Esophagus muscularis mucosa (tissue), 4 donors: ENCODE measurements around the gene MAD2L1. TPM values are rescaled to one million over a fixed set of nuclear protein-coding genes. Genes with fewer than 3 reads are reported as not detected.

Experiments used
- DNase-seq: peaks from one replicate; pipeline ENCODE4 v3.0.0-alpha.2; 2017; ENCODE audit errors: extremely low spot score
- H3K27ac ChIP-seq, 4 donors: fragments of 200-600 bp; sonication (generic); replicated peaks in 1 of 4; 1 replicate in 3 of 4; 2 replicates in 1 of 4; pipeline ENCODE4 v1.5.1; 2016 to 2019; ENCODE audit warnings: mild to moderate bottlenecking in 1 of 4
- H3K27me3 ChIP-seq, 4 donors: fragments of 200-600 bp; sonication (generic); one replicate each; pipeline versions ENCODE4 v1.5.1 to v1.6.0; 2016 to 2019
- H3K36me3 ChIP-seq, 4 donors: fragments of 200-600 bp; sonication (generic); one replicate each; pipeline ENCODE4 v1.5.1; 2016 to 2019
- H3K4me1 ChIP-seq, 4 donors: fragments of 200-600 bp; sonication (generic); one replicate each; pipeline ENCODE4 v1.5.1; 2016 to 2019
- H3K4me3 ChIP-seq, 4 donors: fragments of 200-600 bp; sonication (generic); 1 replicate in 2 of 4; 2 replicates in 2 of 4; pipeline ENCODE4 v1.5.1; 2016 to 2019; ENCODE audit warnings: mild to moderate bottlenecking in 4 of 4, moderate library complexity in 1 of 4
- H3K9me3 ChIP-seq, 4 donors: fragments of 200-600 bp; sonication (generic); 1 replicate in 3 of 4; 2 replicates in 1 of 4; pipeline ENCODE4 v1.5.1; 2016 to 2019
- EP300 ChIP-seq: sonication (generic); formaldehyde crosslinking; IDR thresholded peaks from one replicate; pipeline ENCODE4 v1.6.1; 2017; ENCODE audit warnings: antibody characterized with exemption
- POLR2A ChIP-seq: fragments of 450-650 bp; IDR thresholded peaks from one replicate; pipeline ENCODE4 v1.6.1; 2017; ENCODE audit warnings: antibody characterized with exemption, moderate library complexity, mild to moderate bottlenecking, low read depth
- POLR2AphosphoS5 ChIP-seq, 2 donors: sonication (generic); formaldehyde crosslinking; IDR thresholded peaks; one replicate each; pipeline ENCODE4 v1.6.1; 2017; ENCODE audit warnings: antibody characterized with exemption in 2 of 2
- WGBS: methylation state at CpG from one replicate; pipeline ENCODE4 v1.1.5; 2018; 5-methylcytosine and 5-hydroxymethylcytosine counted together
- intact Hi-C: fragments of 100-400 bp; cut with DNase I; formaldehyde crosslinking; loops from one replicate; pipeline ENCODE4 v1.15.1; 2023
- total RNA-seq, 4 donors: library from RNA; depleted of rRNA; stranded (reverse); fragments of >200 nt; gene quantifications; one replicate each; pipeline versions ENCODE4 v1.1.0 to v1.2.1, GENCODE V29; 2016
- TF ChIP-seq, protein P1 (sequence below), 3 experiments: fragments of 200-600 bp in 2 of 3; fragments of 450-650 bp in 1 of 3; sonication (generic) in 2 of 3; IDR thresholded peaks; one replicate each; pipeline ENCODE4 v1.5.1; 2017 to 2019; ENCODE audit warnings: antibody characterized with exemption in 3 of 3, mild to moderate bottlenecking in 2 of 3, moderate library complexity in 1 of 3

MAD2L1 gene
- total RNA-seq, 4 donors from 2014 or later: under 0.01 to 2.1 (median 1.2) TPM

- TF ChIP-seq POLR2A: no peak
- TF ChIP-seq EP300: no peak
- TF ChIP-seq, protein P1, sequence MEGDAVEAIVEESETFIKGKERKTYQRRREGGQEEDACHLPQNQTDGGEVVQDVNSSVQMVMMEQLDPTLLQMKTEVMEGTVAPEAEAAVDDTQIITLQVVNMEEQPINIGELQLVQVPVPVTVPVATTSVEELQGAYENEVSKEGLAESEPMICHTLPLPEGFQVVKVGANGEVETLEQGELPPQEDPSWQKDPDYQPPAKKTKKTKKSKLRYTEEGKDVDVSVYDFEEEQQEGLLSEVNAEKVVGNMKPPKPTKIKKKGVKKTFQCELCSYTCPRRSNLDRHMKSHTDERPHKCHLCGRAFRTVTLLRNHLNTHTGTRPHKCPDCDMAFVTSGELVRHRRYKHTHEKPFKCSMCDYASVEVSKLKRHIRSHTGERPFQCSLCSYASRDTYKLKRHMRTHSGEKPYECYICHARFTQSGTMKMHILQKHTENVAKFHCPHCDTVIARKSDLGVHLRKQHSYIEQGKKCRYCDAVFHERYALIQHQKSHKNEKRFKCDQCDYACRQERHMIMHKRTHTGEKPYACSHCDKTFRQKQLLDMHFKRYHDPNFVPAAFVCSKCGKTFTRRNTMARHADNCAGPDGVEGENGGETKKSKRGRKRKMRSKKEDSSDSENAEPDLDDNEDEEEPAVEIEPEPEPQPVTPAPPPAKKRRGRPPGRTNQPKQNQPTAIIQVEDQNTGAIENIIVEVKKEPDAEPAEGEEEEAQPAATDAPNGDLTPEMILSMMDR (IDR thresholded peaks at IDR 0.05): no peak
- TF ChIP-seq POLR2AphosphoS5 (IDR thresholded peaks at IDR 0.05): no peak
- intact Hi-C loops: loop anchor here (2.0 to 10.0 kb wide), 4 partner anchors 422 to 739 kb away; partner anchors contain the start of gene PDE5A
- Histone ChIP-seq H3K4me1 (peaks cover 0 to 61% (median 47%) of the 10 kb centered on the region in 4 donors), H3K4me3 (no peak overlapping the region), H3K9me3 (no peaks in the 10 kb centered on the region), H3K27ac (peak overlapping the region in 1 of 4 donors; percentile 1), H3K36me3 (no peaks in the 10 kb centered on the region), H3K27me3 (no peaks in the 10 kb centered on the region)
- no peak for DNase-seq
- 41% methylated on average over 1 of the region's 1 CpG for WGBS
Observed at GRCh38 chr4:120051253-120051652, 15.4 kb downstream of the MAD2L1 start.

DNA sequence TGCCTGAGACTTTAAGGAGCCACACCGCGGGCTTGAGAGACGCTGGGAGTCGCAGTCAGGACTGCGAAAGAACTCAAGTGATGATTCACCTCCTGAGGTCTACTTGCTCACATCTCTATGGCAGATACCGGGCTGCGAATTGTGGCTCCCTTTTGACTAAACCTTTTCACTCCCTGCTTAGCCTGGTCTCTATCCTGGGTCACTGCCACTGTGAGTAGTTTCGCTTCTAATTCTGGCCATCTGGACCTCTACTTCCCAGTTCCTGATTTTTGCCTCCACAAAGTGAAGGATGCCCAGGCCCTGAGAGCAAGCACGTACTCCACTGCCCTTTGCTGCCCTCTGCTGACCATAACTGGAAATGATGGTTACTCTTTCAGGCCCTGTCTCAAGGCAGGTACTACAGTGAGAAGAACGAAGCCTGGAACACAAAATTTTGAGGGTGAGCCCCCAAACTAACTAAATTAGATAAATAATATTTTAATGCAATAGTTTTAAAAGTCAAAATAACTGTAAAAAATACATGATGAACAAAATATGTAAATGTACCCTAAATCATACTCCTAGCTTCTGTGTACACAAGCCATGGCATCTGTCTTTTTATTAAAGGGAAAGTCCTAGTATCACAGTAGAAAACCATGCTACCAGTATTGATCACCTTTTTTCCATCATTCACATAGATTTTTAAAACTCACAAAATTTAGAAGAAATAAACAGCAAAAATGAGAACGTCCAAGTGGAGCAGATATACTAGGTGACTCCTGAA is 16.7 kb downstream of the MAD2L1 start:
- DNase-seq: peak; percentile 97
- intact Hi-C loops: loop anchor here (2.0 to 10.0 kb wide), 6 partner anchors 255 to 738 kb away; partner anchors contain the start of gene PDE5A
- Histone ChIP-seq H3K27ac (peak overlapping the region; percentile 66 to 83 (median 74)), H3K36me3 (no peaks in the 10 kb centered on the region), H3K9me3 (no peaks in the 10 kb centered on the region), H3K4me1 (peaks cover 0 to 49% (median 35%) of the 10 kb centered on the region in 4 donors), H3K4me3 (peak overlapping the region; percentile 27 to 43 (median 34)), H3K27me3 (no peaks in the 10 kb centered on the region)
- 30% methylated on average over 9 of the region's 11 CpGs for WGBS
- TF ChIP-seq POLR2AphosphoS5 (IDR thresholded peaks at IDR 0.05) (peak; percentile 37 to 63), EP300 (no peak), POLR2A (no peak)
- TF ChIP-seq, protein P1 (IDR thresholded peaks at IDR 0.05): peak; percentile 86 to 89 (median 88)

- TF ChIP-seq POLR2AphosphoS5 (IDR thresholded peaks at IDR 0.05) (no peak), EP300 (no peak), POLR2A (no peak)
- TF ChIP-seq, protein P1 (IDR thresholded peaks at IDR 0.05): no peak
- no peak for DNase-seq
- no peaks in the 10 kb centered on the region for H3K4me1 ChIP-seq
- H3K4me3 ChIP-seq: no peak overlapping the region
- intact Hi-C loops: loop anchor here (10.0 kb wide), 2 partner anchors 249 to 349 kb away; no protein-coding TSS in a partner anchor
- WGBS: 83% methylated on average over 4 of the region's 4 CpGs
- H3K27ac ChIP-seq: no peak overlapping the region
- H3K9me3 ChIP-seq: peaks cover 0 to 8% (median 0%) of the 10 kb centered on the region in 4 donors
- no peaks in the 10 kb centered on the region for H3K27me3 ChIP-seq
- no peaks in the 10 kb centered on the region for H3K36me3 ChIP-seq
Observed at GRCh38 chr4:120043828-120044227, 22.8 kb downstream of the MAD2L1 start.

GRCh38 chr4:120037411-120037810 is 29.2 kb downstream of the MAD2L1 start:
- intact Hi-C loops: no loop called here
- Histone ChIP-seq H3K9me3 (no peaks in the 10 kb centered on the region), H3K4me3 (no peak overlapping the region), H3K36me3 (no peaks in the 10 kb centered on the region), H3K27me3 (no peaks in the 10 kb centered on the region), H3K4me1 (no peaks in the 10 kb centered on the region), H3K27ac (no peak overlapping the region)
- no peak for DNase-seq
- TF ChIP-seq POLR2A: no peak
- TF ChIP-seq EP300: no peak
- TF ChIP-seq, protein P1 (IDR thresholded peaks at IDR 0.05): no peak
- no peak for TF ChIP-seq POLR2AphosphoS5 (IDR thresholded peaks at IDR 0.05)
- 59% methylated on average over 2 of the region's 2 CpGs for WGBS
